SK-N-MC (cell line): ENCODE results near the gene PRTN3.

Source experiments
- EZH2 ChIP-seq: fragments of 200-600 bp; sonication (generic); IDR thresholded peaks from one replicate; pipeline ENCODE4 v1.6.1; 2017; ENCODE audit warnings: antibody characterized with exemption
- FOXP2 ChIP-seq: optimal IDR thresholded peaks from 2 replicates; pipeline ENCODE3; 2011; ENCODE audit warnings: mild to moderate bottlenecking, moderate library complexity; ENCODE audit not compliant: insufficient read depth; ENCODE audit errors: extremely low read length, control extremely low read depth
- POLR2AphosphoS5 ChIP-seq: IDR thresholded peaks from 2 replicates; pipeline ENCODE4 v1.6.1; 2012; ENCODE audit warnings: mild to moderate bottlenecking, low read depth, low read length, borderline replicate concordance

DNA sequence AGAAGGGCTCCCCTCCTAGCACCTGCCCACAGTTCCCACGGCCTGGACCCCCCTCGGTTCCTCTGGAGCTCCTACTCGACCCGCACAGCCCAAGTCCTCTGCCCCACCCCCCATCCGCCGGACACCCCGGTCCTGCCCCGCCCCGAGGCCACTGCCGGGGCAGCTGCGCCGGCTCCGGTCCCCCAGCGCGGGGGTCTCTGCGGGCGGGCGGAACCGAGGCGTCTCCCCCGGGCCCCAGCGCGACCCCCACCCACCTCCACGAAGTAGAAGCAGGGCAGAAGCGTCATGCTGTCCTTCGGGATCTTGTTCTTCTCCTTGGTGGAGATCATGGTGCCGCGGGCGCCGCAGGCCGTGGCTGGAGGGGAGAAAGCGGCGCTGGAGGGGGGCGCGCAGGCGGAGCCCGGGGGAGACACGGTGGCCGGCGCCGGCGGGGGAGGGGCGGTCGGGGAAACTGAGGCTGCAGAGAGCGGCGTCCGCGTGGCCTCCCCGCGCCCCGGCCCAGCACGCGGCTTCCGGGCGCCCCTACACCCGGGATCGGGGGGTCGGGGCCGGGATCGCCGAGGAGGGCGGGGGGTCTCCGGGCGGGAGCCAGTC, 19.5 kb upstream of the PRTN3 start:
- TF ChIP-seq EZH2 (no peak), POLR2AphosphoS5 (no peak), FOXP2 (no peak)
